Measurements from ENCODE around the gene KAZN. TPM values are rescaled to one million over a fixed set of nuclear protein-coding genes. Genes with fewer than 3 reads are reported as not detected.

The KAZN gene
- total RNA-seq, 1 experiment from 2014 or later, result 2.4 TPM

DNA sequence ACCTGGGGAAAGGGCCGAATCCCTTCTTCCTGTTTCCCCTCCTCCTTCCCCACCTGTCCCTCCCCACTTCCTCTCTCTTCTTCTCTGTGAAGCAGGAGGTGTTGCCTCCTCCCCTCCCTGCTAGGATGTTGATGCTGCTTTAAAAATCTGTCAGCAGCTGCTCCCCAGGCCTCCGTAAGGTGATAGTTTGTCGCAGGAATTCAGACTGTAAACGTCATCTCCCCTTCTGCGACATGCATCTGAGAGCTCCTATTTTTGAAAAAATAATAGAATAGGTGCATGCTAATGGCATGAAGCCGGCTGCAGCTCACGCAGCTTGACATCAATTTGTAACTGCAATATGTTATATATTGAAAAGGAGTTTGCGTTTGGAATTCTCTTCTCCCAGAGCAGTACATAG lies 70.1 kb downstream of the KAZN start:
- CTCF ChIA-PET, result no interaction called here
- H3K27me3 ChIP-seq (replicated peaks; ENCODE audit: control insufficient read depth, insufficient read depth, low read length), result no peaks in the 10 kb centered on the region
- POLR2A ChIA-PET, result no interaction called here
- H3K27me3 Mint-ChIP-seq (ENCODE audit: insufficient read depth, unreplicated experiment), result no peaks in the 10 kb centered on the region
- intact Hi-C loops (cut with micrococcal nuclease; ENCODE audit: unreplicated experiment), result no loop called here
- H3K9me3 ChIP-seq, result no peaks in the 10 kb centered on the region
- H3K9me3 Mint-ChIP-seq (ENCODE audit: unreplicated experiment), result no peaks in the 10 kb centered on the region
- H3K4me1 ChIP-seq, result no peaks in the 10 kb centered on the region
- no peak for DNase-seq
- no peak overlapping the region for H3K4me3 ChIP-seq (ENCODE audit: low read depth, low read length)
- H3K36me3 ChIP-seq (ENCODE audit: control insufficient read depth, insufficient read depth, low read length), result no peaks in the 10 kb centered on the region
- no peaks in the 10 kb centered on the region for H3K36me3 Mint-ChIP-seq (ENCODE audit: insufficient read depth, unreplicated experiment)
- no peak overlapping the region for H3K4me3 Mint-ChIP-seq (ENCODE audit: unreplicated experiment)
- H3K4me1 Mint-ChIP-seq (ENCODE audit: low read depth, unreplicated experiment), result no peaks in the 10 kb centered on the region
- H3K27ac Mint-ChIP-seq (ENCODE audit: unreplicated experiment), result no peak overlapping the region
- TF ChIP-seq, protein P1, sequence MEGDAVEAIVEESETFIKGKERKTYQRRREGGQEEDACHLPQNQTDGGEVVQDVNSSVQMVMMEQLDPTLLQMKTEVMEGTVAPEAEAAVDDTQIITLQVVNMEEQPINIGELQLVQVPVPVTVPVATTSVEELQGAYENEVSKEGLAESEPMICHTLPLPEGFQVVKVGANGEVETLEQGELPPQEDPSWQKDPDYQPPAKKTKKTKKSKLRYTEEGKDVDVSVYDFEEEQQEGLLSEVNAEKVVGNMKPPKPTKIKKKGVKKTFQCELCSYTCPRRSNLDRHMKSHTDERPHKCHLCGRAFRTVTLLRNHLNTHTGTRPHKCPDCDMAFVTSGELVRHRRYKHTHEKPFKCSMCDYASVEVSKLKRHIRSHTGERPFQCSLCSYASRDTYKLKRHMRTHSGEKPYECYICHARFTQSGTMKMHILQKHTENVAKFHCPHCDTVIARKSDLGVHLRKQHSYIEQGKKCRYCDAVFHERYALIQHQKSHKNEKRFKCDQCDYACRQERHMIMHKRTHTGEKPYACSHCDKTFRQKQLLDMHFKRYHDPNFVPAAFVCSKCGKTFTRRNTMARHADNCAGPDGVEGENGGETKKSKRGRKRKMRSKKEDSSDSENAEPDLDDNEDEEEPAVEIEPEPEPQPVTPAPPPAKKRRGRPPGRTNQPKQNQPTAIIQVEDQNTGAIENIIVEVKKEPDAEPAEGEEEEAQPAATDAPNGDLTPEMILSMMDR (IDR thresholded peaks at IDR 0.05; ENCODE audit: insufficient read depth in 1 of 2, low read depth in 1 of 2, low read length in 1 of 2, severe bottlenecking in 1 of 2, unreplicated experiment in 1 of 2), result no peak
- no TSS peak for BruUV-seq (replicated peaks)

DNA sequence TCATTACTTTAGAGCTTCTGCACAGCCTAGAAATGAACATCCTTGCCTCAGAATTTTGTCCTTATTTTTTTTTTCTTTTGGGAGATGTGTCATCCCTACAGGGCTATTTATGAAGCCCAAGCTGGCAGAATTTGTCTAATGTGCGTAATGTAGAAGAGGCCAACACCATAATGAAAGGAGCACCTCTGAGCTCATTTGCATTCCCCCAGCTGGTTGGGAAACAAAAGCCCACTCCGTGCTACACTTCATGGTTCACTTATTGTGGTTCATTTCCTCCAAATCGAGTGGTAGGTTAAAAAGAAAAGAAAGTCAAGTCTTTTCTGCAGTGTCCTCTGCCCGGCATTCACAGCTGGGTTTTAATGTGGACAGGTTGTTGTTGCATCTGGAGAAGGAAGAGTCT lies 73.5 kb downstream of the KAZN start:
- Mint-ChIP-seq H3K27ac (ENCODE audit: unreplicated experiment) (no peak overlapping the region), H3K4me3 (ENCODE audit: unreplicated experiment) (no peak overlapping the region), H3K4me1 (ENCODE audit: low read depth, unreplicated experiment) (no peaks in the 10 kb centered on the region), H3K9me3 (ENCODE audit: unreplicated experiment) (no peaks in the 10 kb centered on the region), H3K36me3 (ENCODE audit: insufficient read depth, unreplicated experiment) (no peaks in the 10 kb centered on the region), H3K27me3 (ENCODE audit: insufficient read depth, unreplicated experiment) (peaks cover 5% of the 10 kb centered on the region)
- H3K4me3 ChIP-seq (ENCODE audit: low read depth, low read length), result no peak overlapping the region
- DNase-seq, result no peak
- no peaks in the 10 kb centered on the region; the same call in 1 of the 2 replicates for H3K27me3 ChIP-seq (replicated peaks; ENCODE audit: control insufficient read depth, insufficient read depth, low read length)
- intact Hi-C loops (cut with micrococcal nuclease; ENCODE audit: unreplicated experiment), result no loop called here
- BruUV-seq (replicated peaks), result no TSS peak
- TF ChIP-seq, protein P1 (IDR thresholded peaks at IDR 0.05; ENCODE audit: insufficient read depth in 1 of 2, low read depth in 1 of 2, low read length in 1 of 2, severe bottlenecking in 1 of 2, unreplicated experiment in 1 of 2), result no peak
- POLR2A ChIA-PET, result no interaction called here
- no peaks in the 10 kb centered on the region for H3K9me3 ChIP-seq
- no peaks in the 10 kb centered on the region for H3K4me1 ChIP-seq
- CTCF ChIA-PET, result no interaction called here
- H3K36me3 ChIP-seq (ENCODE audit: control insufficient read depth, insufficient read depth, low read length), result no peaks in the 10 kb centered on the region

DNA sequence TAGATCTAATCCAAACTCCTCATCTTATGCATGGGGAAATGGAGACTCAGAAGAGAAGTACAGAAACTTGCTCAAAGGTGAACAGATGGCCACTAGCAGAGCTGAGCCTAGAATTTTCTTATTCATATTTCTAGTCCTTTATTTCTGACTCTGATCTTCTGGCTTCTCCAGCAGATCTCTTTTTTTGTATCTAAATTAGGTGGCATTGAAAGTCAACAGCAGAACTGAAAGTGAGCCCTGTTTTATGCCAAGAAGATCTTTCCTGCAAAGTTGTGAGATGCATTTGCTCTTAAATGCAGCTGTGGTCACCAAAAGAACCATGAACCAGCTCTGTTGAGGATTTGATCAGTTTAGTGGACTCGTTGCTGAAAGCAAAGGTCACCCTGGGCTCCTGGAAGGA lies 75.5 kb downstream of the KAZN start:
- Mint-ChIP-seq H3K27me3 (ENCODE audit: insufficient read depth, unreplicated experiment) (peaks cover 5% of the 10 kb centered on the region), H3K9me3 (ENCODE audit: unreplicated experiment) (no peaks in the 10 kb centered on the region), H3K4me1 (ENCODE audit: low read depth, unreplicated experiment) (no peaks in the 10 kb centered on the region), H3K27ac (ENCODE audit: unreplicated experiment) (no peak overlapping the region), H3K36me3 (ENCODE audit: insufficient read depth, unreplicated experiment) (no peaks in the 10 kb centered on the region), H3K4me3 (ENCODE audit: unreplicated experiment) (no peak overlapping the region)
- TF ChIP-seq, protein P1 (IDR thresholded peaks at IDR 0.05; ENCODE audit: insufficient read depth in 1 of 2, low read depth in 1 of 2, low read length in 1 of 2, severe bottlenecking in 1 of 2, unreplicated experiment in 1 of 2), result no peak
- H3K4me1 ChIP-seq, result no peaks in the 10 kb centered on the region
- BruUV-seq (replicated peaks), result no TSS peak
- no peaks in the 10 kb centered on the region; the same call in 1 of the 2 replicates for H3K27me3 ChIP-seq (replicated peaks; ENCODE audit: control insufficient read depth, insufficient read depth, low read length)
- ChIA-PET CTCF (no interaction called here), POLR2A (no interaction called here)
- intact Hi-C loops (cut with micrococcal nuclease; ENCODE audit: unreplicated experiment), result no loop called here
- no peak overlapping the region for H3K4me3 ChIP-seq (ENCODE audit: low read depth, low read length)
- H3K36me3 ChIP-seq (ENCODE audit: control insufficient read depth, insufficient read depth, low read length), result no peaks in the 10 kb centered on the region
- no peaks in the 10 kb centered on the region for H3K9me3 ChIP-seq
- no peak for DNase-seq

All from Caco-2 (cell line).